ENCODE measurements around the gene SNTA1.

DNA sequence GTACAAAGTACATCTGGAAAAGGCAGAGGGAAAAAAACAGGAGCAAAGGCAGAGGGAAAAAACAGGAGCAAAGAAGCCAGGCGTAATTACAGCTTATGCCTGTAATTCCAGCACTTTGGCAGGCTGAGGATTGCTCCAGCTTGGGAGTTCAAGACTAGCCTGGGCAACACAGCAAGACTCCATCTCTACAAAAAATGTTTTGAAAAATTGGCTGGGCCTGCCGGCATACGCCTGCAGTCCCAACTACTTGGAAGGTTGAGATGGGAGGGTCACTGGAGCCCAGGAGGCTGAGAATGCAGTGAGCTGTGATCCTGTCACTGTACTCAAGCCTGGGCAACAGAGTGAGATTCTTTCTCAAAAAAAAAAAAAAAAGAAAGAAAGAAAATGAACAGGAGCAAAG lies 27.3 kb upstream of the SNTA1 start:
- TF ChIP-seq, protein P1, sequence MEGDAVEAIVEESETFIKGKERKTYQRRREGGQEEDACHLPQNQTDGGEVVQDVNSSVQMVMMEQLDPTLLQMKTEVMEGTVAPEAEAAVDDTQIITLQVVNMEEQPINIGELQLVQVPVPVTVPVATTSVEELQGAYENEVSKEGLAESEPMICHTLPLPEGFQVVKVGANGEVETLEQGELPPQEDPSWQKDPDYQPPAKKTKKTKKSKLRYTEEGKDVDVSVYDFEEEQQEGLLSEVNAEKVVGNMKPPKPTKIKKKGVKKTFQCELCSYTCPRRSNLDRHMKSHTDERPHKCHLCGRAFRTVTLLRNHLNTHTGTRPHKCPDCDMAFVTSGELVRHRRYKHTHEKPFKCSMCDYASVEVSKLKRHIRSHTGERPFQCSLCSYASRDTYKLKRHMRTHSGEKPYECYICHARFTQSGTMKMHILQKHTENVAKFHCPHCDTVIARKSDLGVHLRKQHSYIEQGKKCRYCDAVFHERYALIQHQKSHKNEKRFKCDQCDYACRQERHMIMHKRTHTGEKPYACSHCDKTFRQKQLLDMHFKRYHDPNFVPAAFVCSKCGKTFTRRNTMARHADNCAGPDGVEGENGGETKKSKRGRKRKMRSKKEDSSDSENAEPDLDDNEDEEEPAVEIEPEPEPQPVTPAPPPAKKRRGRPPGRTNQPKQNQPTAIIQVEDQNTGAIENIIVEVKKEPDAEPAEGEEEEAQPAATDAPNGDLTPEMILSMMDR (IDR thresholded peaks at IDR 0.05), result no peak
- no peak for TF ChIP-seq POLR2A (IDR thresholded peaks at IDR 0.05)

Data from Peyer's patch (tissue), 4 donors.